ENCODE data around the gene RBM3.

RBM3 gene

DNA sequence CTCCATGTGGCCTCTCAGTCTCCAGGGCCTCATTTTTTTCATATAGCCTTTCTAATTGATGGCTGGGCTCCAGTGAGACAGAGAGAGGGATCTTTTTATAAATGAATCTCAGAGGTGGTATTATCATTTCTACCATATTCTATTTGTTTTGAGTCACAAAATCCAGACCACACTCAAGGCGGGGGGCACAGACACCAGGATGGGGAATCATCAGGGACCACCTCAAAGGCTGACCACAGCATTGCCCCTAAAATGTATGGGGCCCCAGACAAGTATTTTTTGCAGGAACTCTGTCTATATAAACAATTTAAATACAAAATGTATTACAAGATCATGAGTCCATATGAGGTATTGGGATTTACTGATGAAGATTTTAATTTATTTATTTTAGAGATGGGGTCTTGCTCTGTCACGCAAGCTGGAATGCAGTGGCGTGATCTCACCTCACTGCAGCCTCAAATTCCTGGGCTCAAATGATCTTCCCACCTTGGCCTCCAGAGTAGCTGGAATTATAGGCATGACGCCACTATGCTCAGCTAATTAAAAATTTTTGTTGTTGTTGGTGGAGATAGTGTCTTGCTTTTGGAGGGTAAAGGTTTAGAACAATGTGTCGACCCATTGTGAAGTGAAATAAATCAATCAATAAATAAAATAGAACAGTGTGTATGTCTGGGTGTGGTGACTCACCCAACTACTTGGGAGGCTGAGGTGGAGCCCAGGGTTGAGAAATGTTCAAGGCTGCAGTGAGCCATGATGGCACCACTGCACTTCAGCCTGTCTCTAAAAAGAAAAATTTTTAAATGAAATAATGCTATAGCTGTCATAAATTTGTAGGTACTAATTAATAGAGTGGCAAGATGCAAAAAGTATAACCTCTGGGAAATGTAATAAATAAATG lies 52.4 kb downstream of the RBM3 start:
- DNase-seq (ENCODE audit: low read depth), result peak; percentile 8

Data from ELR (cell line).